OCI-LY1 (cell line): Measurements from ENCODE around the gene LAMB3.

ENCODE experiments used
- H2AFZ ChIP-seq: fragments of 200-600 bp; sonication (generic), shearing (Covaris generic); 2 replicates; pipeline ENCODE4 v1.6.0; 2014; ENCODE audit warnings: antibody characterized with exemption, mild to moderate bottlenecking, low read length
- H3F3A ChIP-seq: fragments of 200-600 bp; sonication (generic), shearing (Covaris generic); 2 replicates; pipeline ENCODE4 v1.6.0; 2014; ENCODE audit warnings: mild to moderate bottlenecking, antibody characterized with exemption, low read length, moderate library complexity; ENCODE audit not compliant: insufficient read depth
- H3K27ac ChIP-seq: fragments of 200-600 bp; sonication (generic); 2 replicates; pipeline ENCODE4 v1.5.1; 2014; ENCODE audit warnings: low read length, mixed run types, mild to moderate bottlenecking, low read depth; ENCODE audit not compliant: poor library complexity, severe bottlenecking
- H3K27me3 ChIP-seq: fragments of 200-600 bp; sonication (generic); 2 replicates; pipeline ENCODE4 v1.6.0; 2014; ENCODE audit warnings: antibody characterized with exemption, mild to moderate bottlenecking, low read length, moderate library complexity; ENCODE audit not compliant: insufficient read depth
- H3K36me3 ChIP-seq: fragments of 200-600 bp; sonication (generic); 2 replicates; pipeline ENCODE4 v1.6.1; 2014; ENCODE audit warnings: mild to moderate bottlenecking, antibody characterized with exemption, low read length, moderate library complexity, mixed read lengths; ENCODE audit not compliant: insufficient read depth
- H3K4me1 ChIP-seq: fragments of 200-600 bp; sonication (generic); 2 replicates; pipeline ENCODE4 v1.5.1; 2014; ENCODE audit warnings: mild to moderate bottlenecking, low read length, moderate library complexity; ENCODE audit not compliant: insufficient read depth, severe bottlenecking
- H3K4me2 ChIP-seq: fragments of 200-600 bp; sonication (generic), shearing (Covaris generic); 2 replicates; pipeline ENCODE4 v1.6.1; 2014; ENCODE audit warnings: low read length
- H3K4me3 ChIP-seq: fragments of 200-600 bp; sonication (generic); 2 replicates; pipeline ENCODE4 v1.5.1; 2014; ENCODE audit warnings: low read length, low read depth, mild to moderate bottlenecking, mixed read lengths; ENCODE audit not compliant: poor library complexity, severe bottlenecking
- H3K79me2 ChIP-seq: fragments of 200-600 bp; shearing (Covaris generic); 2 replicates; pipeline ENCODE4 v1.6.1; 2016; ENCODE audit warnings: mixed run types, low read length, mixed read lengths; ENCODE audit not compliant: insufficient read depth
- H3K9ac ChIP-seq: fragments of 200-600 bp; sonication (generic), shearing (Covaris generic); 2 replicates; pipeline ENCODE4 v1.6.1; 2014; ENCODE audit warnings: mild to moderate bottlenecking, low read length, mixed read lengths
- H3K9me2 ChIP-seq: fragments of 200-600 bp; sonication (generic), shearing (Covaris generic); 2 replicates; pipeline ENCODE4 v1.6.1; 2014; ENCODE audit warnings: low read depth, mild to moderate bottlenecking, low read length, mixed read lengths
- H3K9me3 ChIP-seq: fragments of 200-600 bp; shearing (Covaris generic); 2 replicates; pipeline ENCODE4 v1.6.1; 2014; ENCODE audit warnings: low read length, mixed read lengths
- H4K20me1 ChIP-seq: fragments of 200-600 bp; sonication (generic), shearing (Covaris generic); 2 replicates; pipeline ENCODE4 v1.6.0; 2016; ENCODE audit warnings: mild to moderate bottlenecking, low read length; ENCODE audit not compliant: insufficient read depth
- EZH2 ChIP-seq: fragments of 200-600 bp; sonication (generic), shearing (Covaris generic); IDR thresholded peaks from 2 replicates; pipeline ENCODE4 v1.8.0; 2017; ENCODE audit warnings: borderline replicate concordance, mixed run types, mild to moderate bottlenecking, antibody characterized with exemption, low read length, moderate library complexity, mixed read lengths
- TF ChIP-seq, protein P1 (sequence below): fragments of 200-600 bp; sonication (generic), shearing (Covaris generic); IDR thresholded peaks from 2 replicates; pipeline ENCODE4 v1.5.1; 2017; ENCODE audit warnings: mild to moderate bottlenecking, antibody characterized with exemption, low read length, moderate library complexity, mixed read lengths

The LAMB3 gene

DNA sequence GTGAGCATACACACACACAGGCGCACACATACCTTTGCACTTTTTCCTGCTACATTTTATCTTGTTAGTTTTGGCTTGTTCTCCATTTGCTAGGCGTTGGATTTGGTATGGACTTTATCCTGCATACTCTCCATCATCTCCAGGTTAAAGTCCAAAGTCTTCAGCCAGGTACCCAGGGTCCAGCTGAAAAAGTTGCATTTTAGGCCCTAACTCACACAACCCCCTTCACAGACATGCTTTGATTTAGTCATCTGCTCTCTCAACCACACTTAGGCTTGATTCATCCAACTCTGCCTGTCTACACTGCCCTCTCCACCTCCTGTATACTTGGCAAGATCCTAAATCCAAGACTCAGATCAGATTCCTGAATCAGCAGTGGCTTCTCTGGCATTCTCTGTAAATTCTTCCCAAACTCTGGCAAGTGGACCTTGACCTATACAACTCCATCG lies 10.7 kb upstream of the LAMB3 start:
- Histone ChIP-seq H3K4me2 (no peak overlapping the region), H3K36me3 (no peaks in the 10 kb centered on the region), H3K4me1 (no peaks in the 10 kb centered on the region), H3K9me3 (no peaks in the 10 kb centered on the region), H3F3A (no peaks in the 10 kb centered on the region), H3K27ac (no peak overlapping the region), H3K27me3 (no peaks in the 10 kb centered on the region), H4K20me1 (no peaks in the 10 kb centered on the region), H3K4me3 (no peak overlapping the region), H3K79me2 (no peaks in the 10 kb centered on the region), H2AFZ (no peak overlapping the region), H3K9me2 (no peaks in the 10 kb centered on the region), H3K9ac (no peak overlapping the region)
- TF ChIP-seq, protein P1, sequence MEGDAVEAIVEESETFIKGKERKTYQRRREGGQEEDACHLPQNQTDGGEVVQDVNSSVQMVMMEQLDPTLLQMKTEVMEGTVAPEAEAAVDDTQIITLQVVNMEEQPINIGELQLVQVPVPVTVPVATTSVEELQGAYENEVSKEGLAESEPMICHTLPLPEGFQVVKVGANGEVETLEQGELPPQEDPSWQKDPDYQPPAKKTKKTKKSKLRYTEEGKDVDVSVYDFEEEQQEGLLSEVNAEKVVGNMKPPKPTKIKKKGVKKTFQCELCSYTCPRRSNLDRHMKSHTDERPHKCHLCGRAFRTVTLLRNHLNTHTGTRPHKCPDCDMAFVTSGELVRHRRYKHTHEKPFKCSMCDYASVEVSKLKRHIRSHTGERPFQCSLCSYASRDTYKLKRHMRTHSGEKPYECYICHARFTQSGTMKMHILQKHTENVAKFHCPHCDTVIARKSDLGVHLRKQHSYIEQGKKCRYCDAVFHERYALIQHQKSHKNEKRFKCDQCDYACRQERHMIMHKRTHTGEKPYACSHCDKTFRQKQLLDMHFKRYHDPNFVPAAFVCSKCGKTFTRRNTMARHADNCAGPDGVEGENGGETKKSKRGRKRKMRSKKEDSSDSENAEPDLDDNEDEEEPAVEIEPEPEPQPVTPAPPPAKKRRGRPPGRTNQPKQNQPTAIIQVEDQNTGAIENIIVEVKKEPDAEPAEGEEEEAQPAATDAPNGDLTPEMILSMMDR, result no peak
- no peak for TF ChIP-seq EZH2

DNA sequence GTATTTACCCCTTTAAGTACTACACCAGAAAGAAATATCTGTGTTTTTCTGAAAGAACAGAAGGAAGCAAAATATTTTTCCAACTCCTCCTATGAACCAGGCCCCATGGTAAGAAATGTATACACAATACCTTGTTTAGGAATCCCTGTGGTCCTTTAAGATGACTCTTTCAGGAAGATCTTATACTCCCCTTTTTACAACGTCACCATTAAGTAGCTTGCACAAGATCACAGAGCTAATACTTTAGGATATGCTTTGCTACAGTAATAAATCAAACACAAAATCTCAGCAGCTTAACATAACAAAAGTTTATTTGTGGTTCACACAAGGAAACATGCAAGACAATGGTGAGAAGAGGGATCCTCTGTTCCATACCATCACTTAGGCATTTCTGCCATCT lies 8.8 kb upstream of the LAMB3 start:
- H3K79me2 ChIP-seq, result no peaks in the 10 kb centered on the region
- no peaks in the 10 kb centered on the region for H3K4me1 ChIP-seq
- H3K9me2 ChIP-seq, result no peaks in the 10 kb centered on the region
- H3K4me2 ChIP-seq, result no peak overlapping the region
- no peaks in the 10 kb centered on the region for H3K27me3 ChIP-seq
- H3K27ac ChIP-seq, result no peak overlapping the region
- no peak overlapping the region for H2AFZ ChIP-seq
- TF ChIP-seq EZH2, result no peak
- TF ChIP-seq, protein P1, result no peak
- H3K9ac ChIP-seq, result no peak overlapping the region
- H3F3A ChIP-seq, result no peaks in the 10 kb centered on the region
- H3K9me3 ChIP-seq, result no peaks in the 10 kb centered on the region
- no peak overlapping the region for H3K4me3 ChIP-seq
- no peaks in the 10 kb centered on the region for H4K20me1 ChIP-seq
- no peaks in the 10 kb centered on the region for H3K36me3 ChIP-seq

GRCh38 chr1:209659909-209660308 lies 7.7 kb upstream of the LAMB3 start:
- Histone ChIP-seq H3K4me2 (no peak overlapping the region), H3K4me3 (no peak overlapping the region), H4K20me1 (no peaks in the 10 kb centered on the region), H3K9ac (no peak overlapping the region), H3K27me3 (no peaks in the 10 kb centered on the region), H3K36me3 (no peaks in the 10 kb centered on the region), H3F3A (no peaks in the 10 kb centered on the region), H3K9me3 (no peaks in the 10 kb centered on the region), H3K4me1 (no peaks in the 10 kb centered on the region), H3K27ac (no peak overlapping the region), H3K9me2 (no peaks in the 10 kb centered on the region), H3K79me2 (no peaks in the 10 kb centered on the region), H2AFZ (no peak overlapping the region)
- TF ChIP-seq, protein P1, result no peak
- no peak for TF ChIP-seq EZH2
